MG63 (cell line): ENCODE measurements around the gene ANGPTL4. TPM values are rescaled to one million over a fixed set of nuclear protein-coding genes. Genes with fewer than 3 reads are reported as not detected.
"Not testable (repeated sequence)": the region's sequence is repeated elsewhere in the genome, so short reads cannot be mapped to it uniquely, and the experiment has no call there.

Experiments used
- DNase-seq: peaks from one replicate; pipeline ENCODE4 v3.0.0-alpha.2; 2020
- H3K27me3 ChIP-seq: fragments of 250-450 bp; sonication (Bioruptor Pico); 2 replicates; pipeline ENCODE4 v1.5.1; 2020; ENCODE audit warnings: mild to moderate bottlenecking, moderate library complexity
- H3K36me3 ChIP-seq: fragments of 250-450 bp; sonication (Bioruptor Pico); 2 replicates; pipeline ENCODE4 v1.5.1; 2020; ENCODE audit warnings: mild to moderate bottlenecking, moderate library complexity
- H3K4me3 ChIP-seq: fragments of 250-450 bp; sonication (Bioruptor Pico); 2 replicates; pipeline ENCODE4 v1.5.1; 2020; ENCODE audit warnings: mild to moderate bottlenecking, moderate library complexity
- H3K9me3 ChIP-seq: fragments of 250-450 bp; sonication (Bioruptor Pico); 2 replicates; pipeline ENCODE4 v1.5.1; 2020; ENCODE audit warnings: mild to moderate bottlenecking, moderate library complexity
- total RNA-seq: library from RNA; depleted of rRNA; stranded (reverse); fragments of >200 nt; shearing (Covaris generic); gene quantifications from 2 replicates; pipeline ENCODE4 v1.2.3, GENCODE V29; 2014; ENCODE audit warnings: low replicate concordance

ANGPTL4 gene
- total RNA-seq, 1 experiment from 2014 or later: 64.6 TPM

DNA sequence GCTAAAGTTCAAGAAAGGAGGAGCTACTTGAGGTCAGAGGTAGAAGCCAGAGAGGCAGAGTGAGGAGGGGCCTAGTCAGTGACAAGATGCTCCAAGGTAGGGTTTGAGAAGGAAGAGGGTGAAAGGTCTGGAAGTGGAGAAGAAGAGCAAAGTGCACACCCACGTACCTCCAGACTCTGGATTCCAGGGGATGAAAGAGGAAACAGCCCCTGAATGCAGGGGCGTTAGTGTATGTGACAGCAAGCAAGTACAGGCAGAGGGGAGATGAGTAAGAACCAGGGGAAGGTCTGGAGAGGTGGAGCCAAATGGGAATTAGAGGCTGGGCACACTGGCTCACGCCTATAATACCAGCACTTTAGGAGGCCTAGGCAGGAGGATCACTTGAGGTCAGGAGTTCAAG, 34.0 kb upstream of the ANGPTL4 start:
- no peaks in the 10 kb centered on the region for H3K36me3 ChIP-seq
- DNase-seq: no peak
- H3K4me3 ChIP-seq: no peak overlapping the region
- H3K27me3 ChIP-seq: peaks cover 19% of the 10 kb centered on the region
- H3K9me3 ChIP-seq: 0 out of 2 replicates have a peak, but pooled peaks cover 5% of the 10 kb centered on the region

GRCh38 chr19:8331263-8331845, 32.6 kb upstream of the ANGPTL4 start:
- Histone ChIP-seq H3K9me3 (0 out of 2 replicates have a peak, but pooled peaks cover 3% of the 10 kb centered on the region), H3K4me3 (no peak overlapping the region), H3K36me3 (no peaks in the 10 kb centered on the region), H3K27me3 (peaks cover 26% of the 10 kb centered on the region)
- DNase-seq: no peak

DNA sequence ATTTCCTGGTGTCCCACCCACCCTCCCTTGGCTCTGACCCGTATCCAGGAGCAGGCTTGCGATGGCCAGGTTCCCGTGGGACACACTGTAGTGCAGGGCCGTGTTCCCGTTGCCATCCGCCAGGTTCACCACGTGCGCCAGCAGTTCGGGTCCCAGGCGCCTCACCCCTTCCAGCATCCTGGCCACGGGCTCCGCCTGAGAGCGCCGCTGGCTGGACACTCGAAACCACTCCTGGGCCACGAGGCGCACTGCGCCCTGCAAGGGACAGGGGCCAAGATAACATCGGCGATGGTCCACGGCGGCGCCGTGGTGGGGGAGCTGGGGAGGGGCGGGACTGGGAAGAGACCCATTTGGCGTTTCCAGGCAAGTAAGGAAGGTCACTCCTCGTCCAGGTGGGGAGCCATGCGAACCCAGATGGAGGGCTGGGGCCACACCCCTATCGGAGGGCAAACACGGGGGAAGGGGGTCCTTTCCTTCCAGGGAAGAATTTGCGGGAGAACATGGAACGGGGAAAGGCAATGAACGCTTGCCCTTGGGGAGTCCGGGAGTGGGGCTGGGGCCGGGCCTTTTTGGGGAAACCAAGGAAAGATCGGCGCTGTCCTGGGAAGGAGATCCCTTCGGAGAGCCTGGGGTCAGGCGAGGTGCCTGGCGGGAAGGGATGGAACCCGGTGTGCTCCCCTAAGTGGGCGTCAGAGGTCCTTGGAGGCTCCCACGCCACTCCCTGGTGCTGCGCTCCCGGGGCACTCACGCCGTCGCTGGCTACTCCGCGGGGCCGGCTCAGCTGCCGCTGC, 30.8 kb upstream of the ANGPTL4 start:
- Histone ChIP-seq H3K9me3 (no peaks in the 10 kb centered on the region), H3K36me3 (no peaks in the 10 kb centered on the region), H3K27me3 (peaks cover 27% of the 10 kb centered on the region), H3K4me3 (no peak overlapping the region)
- DNase-seq: no peak

DNA sequence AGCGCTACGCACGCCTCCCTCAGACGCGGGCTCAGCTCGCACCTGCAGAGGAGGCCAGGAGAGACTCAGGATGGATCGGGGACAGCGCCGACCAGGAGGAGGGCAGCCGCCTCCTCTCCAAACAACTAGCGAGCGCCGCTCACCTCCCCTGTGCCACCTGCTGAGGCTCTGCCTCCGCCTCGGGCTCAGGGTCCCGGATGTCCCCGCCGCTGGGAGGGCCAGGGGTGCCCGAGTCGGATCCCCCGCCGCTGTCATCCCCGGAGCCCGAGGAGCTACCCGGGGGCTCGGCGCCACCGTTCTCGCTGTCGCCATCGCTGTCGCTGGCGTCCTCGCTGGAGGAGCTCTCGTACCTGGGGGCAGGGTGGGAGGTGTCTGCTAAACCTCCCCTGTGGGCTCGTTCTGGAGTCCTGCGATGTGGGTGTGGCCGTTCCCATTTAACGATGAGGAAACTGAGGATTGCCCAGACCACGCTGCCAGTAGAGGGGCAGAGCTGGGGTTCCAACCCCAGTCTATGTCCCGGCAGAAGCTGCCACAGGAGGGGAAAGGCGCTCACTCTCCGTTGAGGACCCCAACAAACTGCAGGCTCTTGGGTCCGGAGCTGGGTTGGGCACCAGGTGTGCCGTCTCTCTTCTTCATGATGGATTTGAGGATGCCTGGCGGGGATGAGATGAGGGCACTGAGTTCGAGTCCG, 30.0 kb upstream of the ANGPTL4 start:
- no peak for DNase-seq
- no peaks in the 10 kb centered on the region for H3K9me3 ChIP-seq
- no peak overlapping the region for H3K4me3 ChIP-seq
- H3K36me3 ChIP-seq: no peaks in the 10 kb centered on the region
- H3K27me3 ChIP-seq: peaks cover 29% of the 10 kb centered on the region

- H3K36me3 ChIP-seq: no peaks in the 10 kb centered on the region
- H3K9me3 ChIP-seq: no peaks in the 10 kb centered on the region
- DNase-seq: peak; percentile 88
- peaks cover 37% of the 10 kb centered on the region for H3K27me3 ChIP-seq
- peak overlapping the region; percentile 39 for H3K4me3 ChIP-seq
Measured at GRCh38 chr19:8334458-8335342, 29.3 kb upstream of the ANGPTL4 start.

- no peak for DNase-seq
- peak overlapping the region; percentile 9; the same call in 1 of the 2 replicates for H3K4me3 ChIP-seq
- H3K27me3 ChIP-seq: peaks cover 40% of the 10 kb centered on the region
- H3K9me3 ChIP-seq: no peaks in the 10 kb centered on the region
- H3K36me3 ChIP-seq: no peaks in the 10 kb centered on the region
Measured at GRCh38 chr19:8335343-8336071, 28.4 kb upstream of the ANGPTL4 start.

GRCh38 chr19:8336072-8336569, 27.8 kb upstream of the ANGPTL4 start:
- Histone ChIP-seq H3K27me3 (peaks cover 45% of the 10 kb centered on the region), H3K36me3 (no peaks in the 10 kb centered on the region), H3K4me3 (no peak overlapping the region), H3K9me3 (no peaks in the 10 kb centered on the region)
- no peak for DNase-seq

DNA sequence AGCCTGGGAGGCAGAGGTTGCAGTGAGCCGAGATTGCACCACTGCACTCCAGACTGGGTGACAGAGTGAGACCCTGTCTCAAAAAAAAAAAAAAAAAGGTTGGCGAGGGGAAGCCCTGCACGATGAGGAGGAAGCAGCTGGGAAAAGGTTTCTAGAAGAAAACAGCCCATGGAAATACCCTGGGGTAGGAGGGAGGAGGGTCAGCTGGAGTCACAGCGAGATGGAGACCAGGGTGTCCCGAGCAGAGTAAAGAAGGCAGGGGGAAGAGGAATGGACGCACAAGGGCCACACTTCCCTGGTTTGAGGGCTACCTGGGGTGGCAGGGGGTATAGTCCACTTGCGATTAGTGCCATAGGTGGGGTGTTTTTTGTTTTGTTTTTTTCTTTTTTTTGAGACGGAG, 27.3 kb upstream of the ANGPTL4 start:
- DNase-seq: no peak
- no peaks in the 10 kb centered on the region for H3K9me3 ChIP-seq
- H3K4me3 ChIP-seq: no peak overlapping the region
- peaks cover 45% of the 10 kb centered on the region for H3K27me3 ChIP-seq
- no peaks in the 10 kb centered on the region for H3K36me3 ChIP-seq

DNA sequence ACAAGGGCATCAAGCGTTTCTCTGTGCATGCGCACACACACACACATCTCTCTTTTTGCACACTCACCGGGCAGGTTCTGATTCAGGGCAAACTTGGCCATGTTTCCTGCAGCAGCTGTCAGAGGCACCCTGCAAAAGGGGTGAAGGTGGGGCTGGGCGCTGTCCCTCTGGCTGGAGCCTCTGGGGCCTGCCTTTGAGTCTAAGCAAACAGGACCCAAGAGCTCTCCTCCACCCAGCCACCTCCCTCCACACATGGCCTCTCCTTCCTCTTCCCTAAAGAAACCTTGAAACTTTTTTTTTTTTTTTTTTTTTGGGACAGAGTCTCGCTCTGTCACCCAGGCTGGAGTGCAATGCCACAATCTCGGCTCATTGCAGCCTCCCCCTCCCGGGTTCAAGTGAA, 26.2 kb upstream of the ANGPTL4 start:
- H3K27me3 ChIP-seq: peaks cover 46% of the 10 kb centered on the region
- H3K36me3 ChIP-seq: no peaks in the 10 kb centered on the region
- H3K4me3 ChIP-seq: no peak overlapping the region
- no peak for DNase-seq
- no peaks in the 10 kb centered on the region for H3K9me3 ChIP-seq

- H3K27me3 ChIP-seq: peaks cover 40% of the 10 kb centered on the region
- no peaks in the 10 kb centered on the region for H3K36me3 ChIP-seq
- DNase-seq: no peak
Measured at GRCh38 chr19:8338835-8339234, 25.1 kb upstream of the ANGPTL4 start.

GRCh38 chr19:8340341-8341096, 23.4 kb upstream of the ANGPTL4 start:
- DNase-seq: no peak
- H3K36me3 ChIP-seq: no peaks in the 10 kb centered on the region
- H3K4me3 ChIP-seq: no peak overlapping the region
- H3K9me3 ChIP-seq: no peaks in the 10 kb centered on the region
- H3K27me3 ChIP-seq: peaks cover 34% of the 10 kb centered on the region

More at GRCh38 chr19:8338835-8339234, 25.1 kb upstream of the ANGPTL4 start:
- H3K9me3 ChIP-seq: no peaks in the 10 kb centered on the region
- no peak overlapping the region for H3K4me3 ChIP-seq

- peaks cover 28% of the 10 kb centered on the region for H3K27me3 ChIP-seq
- not testable (repeated sequence) for H3K4me3 ChIP-seq, H3K36me3 ChIP-seq, DNase-seq, H3K9me3 ChIP-seq
Measured at GRCh38 chr19:8341504-8341903, 22.5 kb upstream of the ANGPTL4 start.

GRCh38 chr19:8342316-8342683, 21.7 kb upstream of the ANGPTL4 start:
- Histone ChIP-seq H3K4me3 (no peak overlapping the region), H3K36me3 (no peaks in the 10 kb centered on the region), H3K9me3 (no peaks in the 10 kb centered on the region), H3K27me3 (peaks cover 28% of the 10 kb centered on the region)
- no peak for DNase-seq

- Histone ChIP-seq H3K9me3 (no peaks in the 10 kb centered on the region), H3K36me3 (no peaks in the 10 kb centered on the region)
- DNase-seq: peak; percentile 100
Measured at GRCh38 chr19:8342684-8343482, 21.1 kb upstream of the ANGPTL4 start, which contains the start of gene KANK3. TSS of gene KANK3 (minus strand) at chr19:8343262. CDS start at chr19:8337828, 5,434 bp downstream.

More at GRCh38 chr19:8342684-8343482, 21.1 kb upstream of the ANGPTL4 start, which contains the start of gene KANK3:
- Histone ChIP-seq H3K27me3 (peaks cover 28% of the 10 kb centered on the region), H3K4me3 (peak within 1 kb of the TSS; percentile 46)
